ENCODE results near the gene SMOC2.

The SMOC2 gene

DNA sequence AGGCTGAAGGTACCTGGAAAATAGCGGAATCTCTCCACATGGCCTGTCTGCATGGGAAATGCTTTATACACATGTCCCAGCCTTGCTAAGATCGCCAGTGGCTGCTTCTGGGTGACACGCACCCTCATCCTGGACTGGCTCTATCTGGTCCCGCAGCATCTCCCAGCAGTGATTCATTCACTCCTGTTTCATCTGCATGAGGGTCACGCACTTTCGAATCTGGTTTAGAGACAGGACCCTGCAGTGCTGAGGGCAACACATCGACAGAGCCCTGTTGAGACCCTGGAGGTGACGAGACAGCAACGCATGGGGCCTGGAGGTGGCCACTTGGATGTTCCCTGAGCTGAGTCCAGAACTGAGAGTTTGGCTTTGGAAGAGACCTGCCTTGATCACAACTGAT is 136.5 kb downstream of the SMOC2 start:
- DNase-seq = no peak

DNA sequence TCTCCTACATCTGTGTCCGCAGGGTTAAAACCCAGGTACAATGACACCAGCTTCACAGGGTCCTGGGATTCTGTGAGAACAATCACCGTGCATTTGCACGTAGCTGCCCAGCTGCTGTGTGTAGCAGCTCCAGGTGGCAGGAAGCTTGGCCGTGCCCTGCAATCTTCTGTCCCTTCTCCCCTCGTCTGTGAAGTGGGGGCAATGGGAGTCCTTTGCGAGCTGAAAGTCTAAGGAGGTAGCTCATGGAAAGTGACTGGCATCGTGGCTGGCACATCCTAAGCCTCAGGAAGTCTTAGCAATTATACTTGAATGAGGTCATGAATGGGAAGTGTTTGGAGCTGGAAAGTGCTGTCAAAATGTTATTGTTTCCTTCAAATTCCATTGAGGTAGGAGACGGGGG is 137.1 kb downstream of the SMOC2 start:
- DNase-seq = no peak

DNA sequence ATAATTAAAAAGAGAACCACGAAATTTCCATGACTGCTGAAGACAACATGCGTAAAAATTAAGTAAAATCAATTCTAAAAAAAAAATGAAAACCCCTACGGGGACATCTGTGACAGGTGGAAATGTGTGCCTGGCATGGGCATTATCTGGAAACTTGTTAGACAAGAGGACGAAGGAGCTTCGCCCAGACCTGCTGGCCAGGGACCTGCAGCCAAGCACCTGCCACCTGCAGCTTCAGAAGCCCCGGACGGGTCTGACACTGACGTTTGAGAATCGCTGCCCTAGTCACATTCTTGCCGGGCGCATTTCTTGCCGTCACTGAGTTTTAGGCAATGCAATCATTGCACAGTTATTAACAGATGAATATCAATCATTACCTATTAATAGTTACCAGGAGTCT is 140.3 kb downstream of the SMOC2 start:
- no peak for DNase-seq

DNA sequence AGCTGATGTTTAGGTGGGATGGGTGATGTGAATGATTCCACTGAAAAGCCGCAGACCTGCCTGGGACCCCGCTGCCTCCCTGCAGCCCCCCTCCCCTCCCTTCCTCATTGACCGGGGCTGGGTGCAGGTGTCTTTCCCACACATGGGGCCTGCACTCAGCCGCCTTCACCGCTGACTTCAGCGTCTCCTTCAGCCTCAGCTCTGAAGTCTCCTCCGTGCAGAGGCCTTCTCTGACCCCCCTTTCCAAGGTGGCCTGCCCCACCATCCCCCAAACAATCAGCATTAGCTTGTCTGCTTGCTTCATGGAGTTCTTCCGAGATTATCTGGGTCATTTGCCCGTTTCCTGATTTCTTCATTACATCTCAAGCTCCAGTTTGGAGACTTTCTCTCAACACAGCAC is 140.7 kb downstream of the SMOC2 start:
- no peak for DNase-seq

DNA sequence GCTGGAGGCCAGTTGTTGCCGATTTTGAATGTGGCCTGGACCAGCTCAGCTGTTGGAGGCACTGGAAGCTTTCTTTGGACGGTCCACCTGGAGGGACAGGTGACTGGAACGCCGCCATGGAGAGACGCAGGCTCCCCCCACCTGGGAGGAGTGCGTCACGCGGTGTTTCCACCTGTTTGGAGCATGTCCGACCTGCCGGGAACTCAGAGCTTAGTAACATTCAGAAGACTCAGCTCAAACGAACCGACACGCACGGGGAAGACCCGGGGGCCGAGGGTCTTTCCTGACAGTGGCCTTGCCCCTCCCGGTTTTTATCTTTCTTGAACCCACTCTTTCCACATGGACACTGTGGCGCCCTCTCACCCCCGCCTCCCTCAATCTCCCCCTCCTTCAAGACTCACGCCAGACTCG is 141.6 kb downstream of the SMOC2 start:
- no peak for DNase-seq

DNA sequence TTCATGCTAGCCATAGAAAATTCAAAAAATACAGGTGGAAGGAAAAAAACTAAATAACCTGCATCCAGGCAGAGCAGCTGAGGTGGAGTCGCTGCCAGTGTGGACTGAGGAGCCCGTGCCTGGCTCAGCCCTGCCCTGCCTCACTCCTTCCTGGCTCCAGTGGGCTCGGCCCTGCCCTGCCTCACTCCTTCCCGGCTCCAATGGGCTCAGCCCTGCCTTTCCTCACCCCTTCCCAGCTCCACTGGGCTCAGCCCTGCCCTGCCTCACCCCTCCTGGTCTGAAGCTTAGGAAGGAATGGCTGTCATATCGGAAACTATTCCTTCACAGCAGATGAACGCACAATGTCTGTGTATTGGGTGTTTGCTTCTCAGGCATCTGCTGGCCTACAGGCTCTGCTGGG is 142.1 kb downstream of the SMOC2 start:
- DNase-seq = no peak

DNA sequence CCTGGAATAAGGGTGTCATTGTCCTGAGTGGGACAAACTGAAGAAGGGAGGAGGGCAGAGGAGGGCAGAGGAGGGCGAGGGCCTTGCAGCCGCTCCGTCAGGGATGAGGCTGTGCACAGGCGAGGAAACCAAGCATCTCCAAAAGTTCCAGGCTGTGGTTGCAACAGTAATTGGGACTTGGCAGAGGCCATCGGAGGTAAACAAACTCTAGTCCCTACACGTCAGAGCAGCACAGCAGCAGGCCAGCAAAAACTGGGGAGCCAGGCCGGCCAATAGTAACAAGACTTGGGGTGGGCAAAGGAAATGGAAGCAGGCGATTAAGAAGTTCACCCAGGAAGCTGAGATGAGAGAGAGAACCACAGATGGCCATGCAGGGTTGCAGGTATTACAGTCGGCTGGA is 142.8 kb downstream of the SMOC2 start:
- no peak for DNase-seq

DNA sequence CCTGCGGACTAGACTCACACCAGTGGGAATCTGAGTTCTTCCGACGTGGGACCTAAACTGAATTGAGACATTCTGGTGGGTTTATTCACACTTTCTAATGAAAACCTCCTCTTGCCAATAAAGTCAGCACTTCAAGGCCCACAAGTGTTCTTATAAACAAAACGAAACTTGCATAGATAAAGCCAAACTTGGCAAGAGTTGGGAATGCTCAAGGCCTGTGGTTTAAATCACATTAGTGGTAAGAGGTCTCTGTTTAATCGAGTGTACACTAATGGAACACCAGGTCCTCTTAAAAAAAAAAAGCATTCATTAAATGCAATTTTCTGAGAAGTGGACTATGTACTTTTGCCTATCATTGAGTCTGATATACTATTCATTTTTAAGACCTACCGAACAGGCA is 143.3 kb downstream of the SMOC2 start:
- no peak for DNase-seq

DNA sequence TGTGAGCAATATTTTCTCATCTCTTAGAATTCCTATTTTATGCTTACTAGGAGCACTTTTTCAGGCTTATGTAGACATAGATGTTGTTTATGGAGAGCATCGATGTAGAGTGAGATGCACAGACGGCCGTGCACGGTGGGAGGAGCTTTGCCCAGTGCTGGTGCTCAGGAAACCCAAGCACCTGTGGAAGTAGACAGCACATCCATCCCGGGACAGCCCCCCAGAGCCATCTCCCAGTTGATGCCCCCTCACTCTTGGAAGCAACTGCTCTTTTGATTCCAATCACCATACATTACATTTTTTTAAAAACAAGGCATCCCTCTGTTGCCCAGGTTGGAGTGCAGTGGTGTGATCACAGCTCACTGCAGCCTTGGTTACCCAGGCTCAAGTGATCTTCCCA is 143.7 kb downstream of the SMOC2 start:
- DNase-seq = no peak

DNA sequence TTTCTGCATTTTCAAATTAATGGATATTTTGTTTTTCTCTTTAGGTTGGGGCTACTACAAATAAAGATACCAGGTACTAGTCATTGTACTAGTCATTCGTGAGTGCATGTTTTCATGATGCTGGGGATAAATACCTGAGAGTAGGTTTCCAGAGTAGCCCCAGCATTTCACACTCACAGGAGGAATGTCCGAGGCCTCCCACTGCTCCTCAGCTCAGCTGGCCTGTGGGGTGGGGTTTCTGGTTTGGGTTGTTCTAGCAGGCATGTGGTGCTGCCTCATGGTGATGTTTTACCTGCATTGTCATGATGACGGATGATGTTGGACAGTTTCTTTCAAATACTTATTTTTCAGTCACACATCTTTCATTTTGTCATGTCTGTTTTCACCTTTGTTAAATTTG is 144.5 kb downstream of the SMOC2 start:
- no peak for DNase-seq

DNA sequence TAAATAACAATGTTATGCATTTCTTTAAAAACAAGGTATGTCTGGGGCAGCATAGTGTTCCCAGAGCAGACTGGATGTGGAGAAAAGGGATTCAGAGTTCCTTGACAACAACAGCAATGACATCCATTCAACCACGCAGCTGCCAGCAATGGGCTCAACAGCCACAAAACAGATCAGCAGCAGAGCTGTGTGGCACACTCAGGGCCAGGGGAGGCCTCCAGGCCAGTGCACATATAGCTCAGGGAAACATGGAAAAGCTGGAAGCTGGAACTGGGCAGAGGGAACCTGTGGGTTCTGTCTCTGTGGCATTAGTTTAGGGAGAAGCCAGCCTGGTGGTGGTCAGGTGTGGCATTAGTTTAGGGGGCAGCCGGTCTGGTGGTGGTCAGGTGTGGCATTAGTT is 148.3 kb downstream of the SMOC2 start:
- no peak for DNase-seq

DNA sequence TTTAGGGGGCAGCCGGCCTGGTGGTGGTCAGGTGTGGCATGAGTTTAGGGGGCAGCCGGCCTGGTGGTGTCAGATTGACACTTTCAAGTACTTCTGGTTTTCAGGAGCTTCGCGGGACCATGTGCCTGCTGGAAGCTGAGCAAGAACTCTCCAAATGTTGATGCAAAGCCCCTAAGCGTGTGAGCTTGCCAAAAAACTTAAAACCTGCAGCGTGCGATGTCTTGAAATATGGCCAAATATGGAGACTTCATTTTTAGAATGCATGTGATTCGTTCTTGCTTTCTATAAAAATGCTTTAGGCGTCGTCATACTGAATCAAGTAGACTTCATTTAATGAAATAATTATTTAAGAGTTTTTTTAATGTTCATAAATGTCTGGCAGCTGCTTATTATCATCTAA is 149.4 kb downstream of the SMOC2 start:
- DNase-seq = no peak

DNA sequence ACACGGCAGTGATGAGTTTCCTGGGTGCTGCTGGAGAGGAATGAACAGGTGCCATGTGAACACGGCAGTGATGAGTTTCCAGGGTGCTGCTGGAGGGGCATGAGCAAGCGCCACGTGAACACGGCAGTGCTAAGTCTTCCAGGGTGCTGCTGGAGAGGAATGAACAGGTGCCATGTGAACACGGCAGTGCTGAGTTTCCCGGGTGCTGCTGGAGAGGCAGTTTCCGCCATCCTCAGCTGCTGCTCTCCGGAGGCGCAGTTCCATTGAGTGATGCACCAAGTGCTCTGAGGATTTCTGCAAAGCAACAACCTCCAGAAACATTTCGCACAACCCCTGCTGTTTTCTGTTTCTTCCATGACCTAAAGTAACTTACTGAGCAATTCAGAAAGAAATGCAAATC is 155.4 kb downstream of the SMOC2 start:
- DNase-seq = no peak

DNA sequence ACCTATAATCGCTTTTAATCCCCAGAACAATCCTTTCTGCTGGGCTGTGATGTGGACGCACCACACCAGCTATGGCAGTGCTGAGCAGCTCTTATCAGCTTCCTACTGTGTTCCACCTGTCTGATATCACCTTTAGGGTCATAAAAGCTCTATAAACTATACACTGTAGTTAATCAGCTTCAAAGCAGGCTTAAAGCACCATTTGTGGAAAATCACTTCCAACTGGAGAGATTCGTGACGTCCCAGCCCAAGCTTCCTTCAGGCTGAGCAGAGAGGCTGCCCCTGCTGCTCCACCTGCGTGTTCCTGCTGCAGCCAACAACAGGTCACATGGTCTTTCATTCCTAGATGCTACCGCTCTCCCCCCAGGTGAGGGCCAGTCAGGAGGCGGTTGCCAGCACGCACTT is 156.5 kb downstream of the SMOC2 start:
- no peak for DNase-seq

DNA sequence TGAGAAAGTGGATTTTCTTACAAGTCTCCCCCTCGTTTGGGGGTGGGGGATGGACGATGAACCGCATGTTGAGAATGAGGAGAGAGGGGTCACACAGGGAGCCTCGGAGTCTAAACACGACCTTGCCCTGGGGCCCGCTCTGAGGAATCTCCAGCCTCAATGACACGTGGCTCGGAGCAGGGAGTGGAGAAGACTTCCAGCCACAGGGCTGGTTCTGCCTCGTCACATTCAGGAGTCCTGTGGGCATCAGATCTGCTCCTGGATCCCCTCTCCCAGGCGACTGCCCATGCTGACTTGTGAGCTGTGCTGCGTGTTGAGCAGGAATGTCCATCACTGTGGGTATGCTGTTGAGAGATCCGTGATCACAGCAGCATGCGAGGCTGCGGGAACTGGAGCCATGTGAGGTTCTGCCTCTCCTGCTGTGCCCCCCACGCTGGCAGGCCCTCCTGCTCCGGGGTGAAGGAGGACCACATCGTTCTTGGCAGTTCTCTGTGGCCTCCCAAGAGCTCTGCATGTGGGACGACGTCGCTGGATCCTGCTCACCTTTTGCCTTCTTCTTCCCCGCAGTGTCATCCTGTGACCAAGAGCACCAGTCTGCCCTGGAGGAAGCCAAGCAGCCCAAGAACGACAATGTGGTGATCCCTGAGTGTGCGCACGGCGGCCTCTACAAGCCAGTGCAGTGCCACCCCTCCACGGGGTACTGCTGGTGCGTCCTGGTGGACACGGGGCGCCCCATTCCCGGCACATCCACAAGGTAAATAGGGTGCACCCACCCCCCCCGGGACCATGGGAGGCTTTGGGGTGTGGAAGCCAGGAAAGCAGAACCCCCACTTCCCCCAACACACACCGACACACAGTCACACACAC is 157.5 kb downstream of the SMOC2 start:
- no peak for DNase-seq

DNA sequence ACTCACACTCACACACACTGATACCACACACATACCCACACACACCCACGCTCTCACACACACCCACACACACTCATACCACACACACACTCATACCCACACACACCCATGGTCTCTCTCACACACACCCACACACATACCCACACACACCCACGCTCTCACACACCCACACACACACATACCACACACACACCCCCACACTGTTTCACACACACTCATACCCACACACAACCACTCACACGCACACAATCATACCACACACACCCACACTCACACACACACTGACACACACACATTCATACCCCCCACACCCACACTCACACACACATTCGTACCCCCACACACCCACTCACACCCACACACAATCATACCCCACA is 158.1 kb downstream of the SMOC2 start:
- DNase-seq = no peak

DNA sequence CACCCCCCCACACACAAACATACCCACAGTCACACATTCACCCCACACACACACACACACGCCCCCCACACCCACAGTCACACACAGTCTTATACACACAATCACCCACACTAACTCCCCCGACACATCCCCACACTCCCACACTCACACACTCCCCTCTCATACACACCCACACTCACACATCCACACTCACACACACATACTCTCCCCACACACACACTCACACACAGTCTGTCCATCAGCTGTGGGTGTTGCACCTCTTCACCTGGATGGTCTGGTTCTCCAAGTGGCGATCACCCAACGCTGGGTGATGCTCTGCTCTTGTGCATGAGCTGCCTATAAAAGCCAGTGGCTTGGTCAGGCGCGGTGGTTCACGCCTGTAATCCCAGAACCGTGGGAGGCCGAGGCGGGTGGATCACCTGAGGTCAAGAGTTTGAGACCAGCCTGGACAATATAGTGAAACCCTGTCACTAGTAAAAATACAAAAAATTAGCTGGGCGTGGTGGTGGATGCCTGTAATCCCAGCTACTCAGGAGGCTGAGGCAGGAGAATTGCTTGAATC is 158.9 kb downstream of the SMOC2 start:
- no peak for DNase-seq

DNA sequence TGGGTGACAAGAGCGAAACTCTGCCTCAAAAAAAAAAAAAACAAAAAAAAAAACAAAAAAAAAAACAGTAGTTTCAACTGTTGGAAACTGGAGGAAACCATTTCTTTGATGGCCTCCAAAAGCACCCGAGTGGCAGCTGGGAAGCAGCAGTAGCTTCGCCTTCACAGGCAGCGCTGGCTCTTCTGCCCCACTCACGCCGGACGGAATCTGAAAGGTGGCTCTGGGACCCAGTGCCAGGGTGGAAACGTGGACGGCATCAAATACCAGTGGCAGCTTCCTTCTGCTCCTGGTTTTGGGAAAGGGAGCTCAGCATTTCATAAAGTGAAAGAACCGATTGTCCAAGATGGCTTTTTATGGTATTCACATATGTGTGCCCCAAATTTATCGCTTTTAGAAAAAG is 159.4 kb downstream of the SMOC2 start:
- no peak for DNase-seq

DNA sequence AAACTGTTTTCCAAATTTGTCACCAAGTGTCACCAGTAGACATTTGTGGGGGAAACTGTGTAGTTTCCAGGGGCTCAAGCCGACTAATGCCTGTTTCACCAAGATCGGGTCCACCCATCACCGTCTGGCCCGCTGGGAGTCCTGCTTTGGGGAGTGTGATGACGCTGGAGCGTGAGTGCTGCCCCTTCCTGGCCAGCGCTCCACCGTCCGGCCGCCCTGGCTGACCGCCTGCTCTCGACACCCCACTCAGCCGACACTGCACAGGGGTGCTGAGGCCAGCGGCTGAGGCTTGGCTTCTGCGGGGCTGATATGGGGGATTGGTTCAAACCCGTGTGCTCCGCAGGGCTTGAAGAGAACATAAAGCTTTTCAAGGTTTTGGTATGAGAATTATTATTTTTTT is 160.1 kb downstream of the SMOC2 start:
- no peak for DNase-seq

DNA sequence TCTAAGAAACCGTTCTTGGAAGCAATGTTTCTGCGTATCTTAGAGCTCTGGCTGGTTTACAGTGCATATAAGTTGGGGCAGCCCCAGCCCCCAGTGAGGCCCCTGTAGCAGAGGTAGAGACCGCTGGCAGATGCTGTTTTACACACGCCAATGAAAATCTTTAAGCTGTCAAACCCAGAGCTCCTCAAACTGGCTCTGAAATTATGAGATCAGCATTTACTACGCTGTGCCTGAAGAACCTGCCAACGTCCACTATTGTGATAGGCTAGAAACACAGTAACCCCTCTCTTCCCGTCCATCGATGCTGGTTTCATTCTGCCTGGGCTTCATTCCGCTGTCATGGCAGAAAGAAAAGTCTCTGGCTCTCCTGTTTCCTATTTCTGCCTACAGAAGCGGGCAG is 160.6 kb downstream of the SMOC2 start:
- DNase-seq = no peak

DNA sequence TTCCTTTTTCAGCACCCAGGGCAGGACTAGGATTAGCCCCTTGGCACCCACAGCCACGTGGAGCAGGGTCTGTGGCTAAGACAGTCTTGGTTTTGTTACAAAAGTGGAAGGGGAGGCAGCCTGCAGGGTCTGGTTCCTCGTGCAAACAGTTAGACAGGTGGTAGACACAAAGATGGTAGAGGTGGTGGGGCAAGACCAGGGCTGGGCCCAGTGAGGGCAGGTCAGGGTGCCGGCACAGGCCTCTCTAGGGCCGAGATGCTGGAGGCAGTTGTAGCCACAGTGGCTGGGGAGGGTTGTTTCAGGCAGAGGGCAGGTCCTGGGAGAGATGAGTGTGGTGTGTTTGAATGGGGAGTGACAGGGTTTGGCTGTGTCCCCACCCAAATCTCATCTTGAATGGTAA is 161.6 kb downstream of the SMOC2 start:
- DNase-seq = no peak

DNA sequence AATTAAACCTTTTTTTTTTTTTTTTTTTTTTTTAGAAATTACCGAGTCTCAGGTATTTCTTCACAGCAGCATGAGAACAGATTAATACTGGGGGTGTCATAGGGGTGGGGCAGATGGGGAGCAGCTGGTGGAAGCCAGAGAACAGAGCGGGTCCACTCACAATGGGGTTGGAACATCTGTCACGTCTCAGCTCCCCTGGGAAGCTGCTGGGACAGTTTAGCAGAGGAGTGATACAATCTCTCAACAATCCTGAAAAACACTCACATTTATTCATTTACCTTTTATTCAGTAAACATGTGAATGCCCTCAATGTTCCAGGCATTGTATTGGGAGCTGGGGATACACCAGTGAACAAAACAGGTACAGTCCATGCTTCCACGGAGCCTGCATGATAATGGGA is 162.2 kb downstream of the SMOC2 start:
- no peak for DNase-seq

DNA sequence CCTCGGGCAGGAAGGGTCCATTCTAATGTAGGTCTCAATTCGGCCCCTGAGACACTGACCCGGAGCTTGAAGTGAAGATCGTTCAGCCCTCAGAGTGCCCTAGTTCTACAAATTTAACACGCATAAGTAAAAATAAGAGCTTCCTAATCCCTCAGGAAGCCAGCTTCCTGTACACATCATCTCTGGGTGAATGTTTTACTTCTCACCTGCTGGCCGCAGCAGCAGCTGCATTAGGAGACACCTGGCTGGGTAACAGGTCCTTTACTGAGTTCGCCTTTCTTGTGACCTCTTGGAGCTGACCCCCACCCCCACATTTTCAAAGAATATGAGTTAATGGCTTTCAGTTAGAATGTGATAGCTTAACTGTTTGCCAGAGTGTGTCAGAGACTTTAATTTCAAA is 165.0 kb downstream of the SMOC2 start:
- no peak for DNase-seq

DNA sequence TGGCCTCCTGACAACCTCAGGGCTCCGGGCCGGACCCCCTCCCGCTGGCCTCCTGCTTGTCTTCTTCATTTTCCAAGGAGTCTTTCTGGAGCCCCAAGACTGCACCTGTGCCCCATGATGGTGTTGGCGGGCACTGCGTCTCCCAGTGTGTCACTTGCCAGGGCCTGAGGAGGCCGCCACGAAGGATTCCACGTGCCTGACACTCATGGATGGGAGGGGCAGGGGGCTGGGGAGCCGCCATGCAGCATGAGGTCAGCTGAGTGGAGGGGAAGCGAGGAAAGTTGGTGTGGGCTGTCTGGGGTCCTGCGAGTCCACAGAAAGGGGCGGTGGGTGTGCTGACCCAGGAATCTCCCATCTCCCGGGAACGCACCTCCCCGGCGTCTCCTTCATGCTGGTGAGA is 165.7 kb downstream of the SMOC2 start:
- no peak for DNase-seq

All from activated effector memory CD4-positive, alpha-beta T cell treated with Interleukin-2 at 50 U/mL for 16 hours (primary cell).